CD4-positive, alpha-beta memory T cell (primary cell): ENCODE measurements around the gene LCMT2. TPM values are rescaled to one million over a fixed set of nuclear protein-coding genes. Genes with fewer than 3 reads are reported as not detected.

ENCODE experiments used
- CTCF ChIA-PET: fragments of 350-600 bp; sonication (Branson Sonifier 250); formaldehyde crosslinking; loops from one replicate; lab custom pipeline; 2021; ENCODE audit warnings: inconsistent platforms; ENCODE audit not compliant: partially characterized antibody; lab: Charles Lee
- POLR2A ChIA-PET: fragments of 350-600 bp; sonication (Branson Sonifier 250); formaldehyde crosslinking; loops from one replicate; lab custom pipeline; 2021; ENCODE audit not compliant: partially characterized antibody; lab: Charles Lee
- DNase-seq, 5 donors: peaks; one replicate each; pipeline versions ENCODE4 v3.0.0 to v3.0.0-alpha.2; 2020 to 2022; ENCODE audit warnings: mixed read lengths in 1 of 5
- H3K27ac ChIP-seq: one replicate; pipeline ENCODE4 v1.7.0; 2013; ENCODE audit warnings: low read depth, low read length
- H3K27me3 ChIP-seq: 2 replicates; pipeline ENCODE4 v1.7.0; 2013; ENCODE audit warnings: mild to moderate bottlenecking, low read length, moderate library complexity; ENCODE audit not compliant: insufficient read depth
- H3K36me3 ChIP-seq: 2 replicates; pipeline ENCODE4 v1.7.0; 2013; ENCODE audit warnings: mild to moderate bottlenecking, low read length, moderate library complexity; ENCODE audit not compliant: insufficient read depth
- H3K4me1 ChIP-seq: 2 replicates; pipeline ENCODE4 v1.7.0; 2013; ENCODE audit warnings: mild to moderate bottlenecking, low read length, moderate library complexity; ENCODE audit not compliant: insufficient read depth
- H3K4me3 ChIP-seq, 2 donors: one replicate each; pipeline ENCODE4 v1.7.0; 2013; ENCODE audit warnings: low read length in 2 of 2, mild to moderate bottlenecking in 1 of 2
- H3K9me3 ChIP-seq, 2 donors: one replicate each; pipeline ENCODE4 v1.7.0; 2013; ENCODE audit warnings: low read length in 2 of 2, control low read depth in 1 of 2; ENCODE audit not compliant: control insufficient read depth in 1 of 2
- H3K27ac Mint-ChIP-seq, 7 donors: one replicate each; pipeline ENCODE4 v1.8.0; 2020 to 2021; ENCODE audit warnings: mixed read lengths in 7 of 7, mild to moderate bottlenecking in 6 of 7, inconsistent platforms in 3 of 7, moderate library complexity in 3 of 7
- H3K27me3 Mint-ChIP-seq, 2 donors: one replicate each; pipeline ENCODE4 v1.8.0; 2020 to 2021; ENCODE audit warnings: mixed read lengths in 2 of 2
- H3K36me3 Mint-ChIP-seq, 2 donors: one replicate each; pipeline ENCODE4 v1.8.0; 2020 to 2021; ENCODE audit warnings: mixed read lengths in 2 of 2, inconsistent platforms in 1 of 2, mild to moderate bottlenecking in 1 of 2
- H3K4me1 Mint-ChIP-seq, 4 donors: one replicate each; pipeline ENCODE4 v1.8.0; 2020 to 2021; ENCODE audit warnings: mixed read lengths in 4 of 4, mild to moderate bottlenecking in 1 of 4
- H3K4me3 Mint-ChIP-seq, 8 donors: one replicate each; pipeline ENCODE4 v1.8.0; 2020 to 2021; ENCODE audit warnings: mixed read lengths in 8 of 8, mild to moderate bottlenecking in 7 of 8, moderate library complexity in 6 of 8, inconsistent platforms in 3 of 8
- H3K9me3 Mint-ChIP-seq, 8 donors: one replicate each; pipeline ENCODE4 v1.8.0; 2020 to 2021; ENCODE audit warnings: mixed read lengths in 8 of 8, mild to moderate bottlenecking in 5 of 8, inconsistent platforms in 3 of 8, moderate library complexity in 1 of 8
- intact Hi-C: fragments of 100-400 bp; cut with micrococcal nuclease; formaldehyde crosslinking; loops from one replicate; pipeline ENCODE4 v1.15.1; 2023
- polyA plus RNA-seq, 2 donors: library from polyadenylated mRNA; unstranded; fragments of 300-500 nt; fragmentation: Illumina TruSeq; gene quantifications; one replicate each; pipeline ENCODE4 v1.2.3, GENCODE V29; 2021
- total RNA-seq, 2 experiments: library from RNA; stranded (reverse); gene quantifications; one replicate each; pipeline ENCODE4 v1.2.3, GENCODE V29; 2021

Gene LCMT2
- total and polyA plus RNA-seq, 4 experiments from 2014 or later: 3.3 to 17.8 (median 11.3) TPM

- no peak overlapping the region for H3K27ac ChIP-seq
- ChIA-PET CTCF (no interaction called here), POLR2A (no interaction called here)
- no peaks in the 10 kb centered on the region for H3K27me3 ChIP-seq
- intact Hi-C loops: no loop called here
- Mint-ChIP-seq H3K9me3 (no peaks in the 10 kb centered on the region), H3K36me3 (no peaks in the 10 kb centered on the region), H3K27me3 (peaks cover 34 to 43% of the 10 kb centered on the region in 2 donors), H3K4me3 (no peak overlapping the region), H3K4me1 (no peaks in the 10 kb centered on the region), H3K27ac (no peak overlapping the region)
- no peaks in the 10 kb centered on the region for H3K9me3 ChIP-seq
- DNase-seq: no peak
- H3K36me3 ChIP-seq: no peaks in the 10 kb centered on the region
- H3K4me1 ChIP-seq: no peaks in the 10 kb centered on the region
- no peak overlapping the region for H3K4me3 ChIP-seq
These were observed 16.2 kb downstream of the LCMT2 start for GRCh38 chr15:43314171-43314570.

GRCh38 chr15:43312378-43312777 is 18.0 kb downstream of the LCMT2 start:
- H3K36me3 Mint-ChIP-seq: no peaks in the 10 kb centered on the region
- ChIA-PET CTCF (no interaction called here), POLR2A (no interaction called here)
- H3K4me3 Mint-ChIP-seq: no peak overlapping the region
- intact Hi-C loops: no loop called here
- H3K9me3 ChIP-seq: no peaks in the 10 kb centered on the region
- peaks cover 37 to 50% of the 10 kb centered on the region in 2 donors for H3K27me3 Mint-ChIP-seq
- no peaks in the 10 kb centered on the region for H3K27me3 ChIP-seq
- no peak overlapping the region for H3K27ac ChIP-seq
- H3K27ac Mint-ChIP-seq: no peak overlapping the region
- H3K9me3 Mint-ChIP-seq: no peaks in the 10 kb centered on the region
- H3K36me3 ChIP-seq: no peaks in the 10 kb centered on the region
- no peak overlapping the region for H3K4me3 ChIP-seq
- peaks cover 0 to 4% (median 0%) of the 10 kb centered on the region in 4 donors for H3K4me1 Mint-ChIP-seq
- DNase-seq: no peak
- no peaks in the 10 kb centered on the region for H3K4me1 ChIP-seq

GRCh38 chr15:43302205-43302817 is 28.1 kb downstream of the LCMT2 start, which contains the start of gene TGM7:
Gene TGM7, minus strand, starts transcription at chr15:43302255.
- Histone ChIP-seq H3K27ac (no peak within 1 kb of the TSS), H3K4me1 (no peaks in the 10 kb centered on the region), H3K9me3 (no peaks in the 10 kb centered on the region), H3K4me3 (no peak within 1 kb of the TSS), H3K27me3 (no peaks in the 10 kb centered on the region), H3K36me3 (no peaks in the 10 kb centered on the region)
- DNase-seq: no peak
- no peaks in the 10 kb centered on the region for H3K36me3 Mint-ChIP-seq
- H3K27me3 Mint-ChIP-seq: peaks cover 12 to 22% of the 10 kb centered on the region in 2 donors
- no peaks in the 10 kb centered on the region for H3K9me3 Mint-ChIP-seq
- no peak within 1 kb of the TSS for H3K4me3 Mint-ChIP-seq
- ChIA-PET POLR2A (no interaction called here), CTCF (interaction anchor here (1.2 kb wide), 1 partner anchor 17 kb away, joined by 7 read pairs; no protein-coding TSS in a partner anchor)
- H3K27ac Mint-ChIP-seq: no peak within 1 kb of the TSS
- H3K4me1 Mint-ChIP-seq: no peaks in the 10 kb centered on the region
- intact Hi-C loops: no loop called here

- Histone ChIP-seq H3K36me3 (no peaks in the 10 kb centered on the region), H3K9me3 (no peaks in the 10 kb centered on the region), H3K27me3 (peaks cover 4% of the 10 kb centered on the region), H3K27ac (no peak overlapping the region), H3K4me3 (no peak overlapping the region), H3K4me1 (no peaks in the 10 kb centered on the region)
- Mint-ChIP-seq H3K9me3 (peaks cover 0 to 2% (median 0%) of the 10 kb centered on the region in 8 donors), H3K27ac (peak overlapping the region in 1 of 7 donors; percentile 26), H3K27me3 (peaks cover 20 to 25% of the 10 kb centered on the region in 2 donors), H3K4me1 (no peaks in the 10 kb centered on the region), H3K36me3 (no peaks in the 10 kb centered on the region), H3K4me3 (no peak overlapping the region)
- no peak for DNase-seq
- intact Hi-C loops: no loop called here
- ChIA-PET CTCF (no interaction called here), POLR2A (no interaction called here)
These were observed 30.5 kb downstream of the LCMT2 start for GRCh38 chr15:43299884-43300283.

GRCh38 chr15:43299411-43299810 is 31.0 kb downstream of the LCMT2 start:
- Mint-ChIP-seq H3K27me3 (peaks cover 22 to 29% of the 10 kb centered on the region in 2 donors), H3K27ac (no peak overlapping the region), H3K36me3 (no peaks in the 10 kb centered on the region), H3K9me3 (peaks cover 0 to 2% (median 0%) of the 10 kb centered on the region in 8 donors), H3K4me1 (no peaks in the 10 kb centered on the region), H3K4me3 (no peak overlapping the region)
- no peak for DNase-seq
- intact Hi-C loops: no loop called here
- Histone ChIP-seq H3K27me3 (peaks cover 8% of the 10 kb centered on the region), H3K4me1 (no peaks in the 10 kb centered on the region), H3K4me3 (no peak overlapping the region), H3K27ac (no peak overlapping the region), H3K36me3 (no peaks in the 10 kb centered on the region), H3K9me3 (no peaks in the 10 kb centered on the region)
- POLR2A ChIA-PET: no interaction called here
- CTCF ChIA-PET: no interaction called here

GRCh38 chr15:43294091-43294706 is 36.2 kb downstream of the LCMT2 start:
- Histone ChIP-seq H3K9me3 (no peaks in the 10 kb centered on the region), H3K27ac (no peak overlapping the region), H3K27me3 (peaks cover 12% of the 10 kb centered on the region), H3K4me1 (no peaks in the 10 kb centered on the region), H3K4me3 (no peak overlapping the region), H3K36me3 (no peaks in the 10 kb centered on the region)
- H3K27me3 Mint-ChIP-seq: peaks cover 30 to 47% of the 10 kb centered on the region in 2 donors
- no peak overlapping the region for H3K27ac Mint-ChIP-seq
- ChIA-PET CTCF (interaction anchor here (1.0 kb wide), 1 partner anchor 8 kb away, joined by 3 read pairs; no protein-coding TSS in a partner anchor), POLR2A (no interaction called here)
- H3K4me1 Mint-ChIP-seq: peaks cover 0 to 3% (median under 1%) of the 10 kb centered on the region in 4 donors
- intact Hi-C loops: no loop called here
- peak overlapping the region in 1 of 8 donors; percentile 4 for H3K4me3 Mint-ChIP-seq
- H3K9me3 Mint-ChIP-seq: peaks cover 0 to 3% (median 0%) of the 10 kb centered on the region in 8 donors
- DNase-seq: no peak
- H3K36me3 Mint-ChIP-seq: no peaks in the 10 kb centered on the region

GRCh38 chr15:43293432-43293831 is 36.9 kb downstream of the LCMT2 start:
- CTCF ChIA-PET: interaction anchor here (1.0 kb wide), 1 partner anchor 8 kb away, joined by 3 read pairs; no protein-coding TSS in a partner anchor
- Mint-ChIP-seq H3K27ac (no peak overlapping the region), H3K27me3 (peaks cover 30 to 49% of the 10 kb centered on the region in 2 donors), H3K36me3 (no peaks in the 10 kb centered on the region), H3K4me3 (peak overlapping the region in 1 of 8 donors; percentile 36), H3K9me3 (peaks cover 0 to 3% (median 0%) of the 10 kb centered on the region in 8 donors), H3K4me1 (peaks cover 0 to 3% (median under 1%) of the 10 kb centered on the region in 4 donors)
- H3K4me1 ChIP-seq: no peaks in the 10 kb centered on the region
- H3K27me3 ChIP-seq: peaks cover 12% of the 10 kb centered on the region
- intact Hi-C loops: no loop called here
- peak in 1 of 5 donors; percentile 8 for DNase-seq
- H3K36me3 ChIP-seq: no peaks in the 10 kb centered on the region
- POLR2A ChIA-PET: no interaction called here
- no peak overlapping the region for H3K27ac ChIP-seq
- no peaks in the 10 kb centered on the region for H3K9me3 ChIP-seq
- H3K4me3 ChIP-seq: no peak overlapping the region
